PC-9 (cell line): ENCODE measurements around the gene NCMAP.

Experiments used
- CTCF ChIP-seq: fragments of 200-600 bp; sonication (generic); conservative IDR thresholded peaks from 2 replicates; pipeline ENCODE4 v1.6.1; 2017; ENCODE audit warnings: mixed run types, antibody characterized with exemption, mild to moderate bottlenecking, moderate library complexity
- EZH2 ChIP-seq: fragments of 200-600 bp; sonication (generic); IDR thresholded peaks from 2 replicates; pipeline ENCODE4 v1.8.0; 2017; ENCODE audit warnings: antibody characterized with exemption, low read depth

- no peak for TF ChIP-seq CTCF
- TF ChIP-seq EZH2: no peak
Measured at GRCh38 chr1:24620678-24621077, 64.8 kb downstream of the NCMAP start.
